ENCODE results near the gene KRTAP10-5.
"Not testable (repeated sequence)": the region's sequence is repeated elsewhere in the genome, so short reads cannot be mapped to it uniquely, and the experiment has no call there.

KRTAP10-5 gene

DNA sequence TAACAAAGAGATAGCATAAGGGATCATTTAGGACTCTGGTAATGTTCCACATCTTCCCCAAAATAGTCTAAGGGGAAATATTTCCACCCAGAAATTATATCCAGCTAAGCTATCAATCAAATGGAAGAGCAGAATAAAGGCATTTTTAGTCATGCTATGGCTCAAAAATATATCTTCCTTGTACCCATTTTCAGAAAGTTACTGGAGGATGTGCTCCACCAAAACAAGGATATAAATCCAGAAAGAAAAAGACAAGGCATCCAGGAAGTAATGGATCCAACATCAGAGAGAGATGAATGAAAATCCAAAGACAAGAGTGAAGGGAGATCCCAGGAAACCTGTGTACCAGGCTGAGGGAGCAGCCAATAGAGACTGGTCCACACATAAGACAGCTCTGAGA, 28.8 kb upstream of the KRTAP10-5 start:
- TF ChIP-seq, protein P1, sequence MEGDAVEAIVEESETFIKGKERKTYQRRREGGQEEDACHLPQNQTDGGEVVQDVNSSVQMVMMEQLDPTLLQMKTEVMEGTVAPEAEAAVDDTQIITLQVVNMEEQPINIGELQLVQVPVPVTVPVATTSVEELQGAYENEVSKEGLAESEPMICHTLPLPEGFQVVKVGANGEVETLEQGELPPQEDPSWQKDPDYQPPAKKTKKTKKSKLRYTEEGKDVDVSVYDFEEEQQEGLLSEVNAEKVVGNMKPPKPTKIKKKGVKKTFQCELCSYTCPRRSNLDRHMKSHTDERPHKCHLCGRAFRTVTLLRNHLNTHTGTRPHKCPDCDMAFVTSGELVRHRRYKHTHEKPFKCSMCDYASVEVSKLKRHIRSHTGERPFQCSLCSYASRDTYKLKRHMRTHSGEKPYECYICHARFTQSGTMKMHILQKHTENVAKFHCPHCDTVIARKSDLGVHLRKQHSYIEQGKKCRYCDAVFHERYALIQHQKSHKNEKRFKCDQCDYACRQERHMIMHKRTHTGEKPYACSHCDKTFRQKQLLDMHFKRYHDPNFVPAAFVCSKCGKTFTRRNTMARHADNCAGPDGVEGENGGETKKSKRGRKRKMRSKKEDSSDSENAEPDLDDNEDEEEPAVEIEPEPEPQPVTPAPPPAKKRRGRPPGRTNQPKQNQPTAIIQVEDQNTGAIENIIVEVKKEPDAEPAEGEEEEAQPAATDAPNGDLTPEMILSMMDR (IDR thresholded peaks at IDR 0.05; ENCODE audit: low read depth, low read length) = no peak
- no peak for DNase-seq (ENCODE audit: low read depth in 2 of 2)

DNA sequence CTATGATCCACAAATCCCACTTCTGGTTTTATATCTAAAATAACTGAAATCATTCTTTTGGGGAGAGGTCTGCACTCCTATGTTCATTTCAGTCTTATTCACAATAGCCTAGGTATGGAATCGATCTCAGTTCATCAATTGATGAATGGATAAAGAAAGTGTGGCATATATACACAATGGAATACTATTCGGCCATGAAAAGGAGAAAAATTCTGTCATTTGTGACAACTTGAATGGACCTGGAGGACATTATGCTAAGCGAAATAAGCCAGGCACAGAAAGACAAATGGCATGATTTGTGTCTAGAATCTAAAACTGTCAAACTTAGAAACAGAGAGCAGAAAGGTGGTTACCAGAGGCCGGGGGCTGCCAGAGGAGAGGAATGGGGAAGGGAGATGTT, 26.1 kb upstream of the KRTAP10-5 start:
- H3K4me3 ChIP-seq (replicated peaks in 1 of 2; ENCODE audit: low read depth in 2 of 2, low read length in 2 of 2) = no peak overlapping the region
- TF ChIP-seq, protein P1 (IDR thresholded peaks at IDR 0.05; ENCODE audit: low read depth, low read length) = no peak
- DNase-seq (ENCODE audit: low read depth in 2 of 2) = no peak

More for the DNA sequence above, 28.8 kb upstream of the KRTAP10-5 start:
- H3K4me3 ChIP-seq (replicated peaks in 1 of 2; ENCODE audit: low read depth in 2 of 2, low read length in 2 of 2) = no peak overlapping the region

DNA sequence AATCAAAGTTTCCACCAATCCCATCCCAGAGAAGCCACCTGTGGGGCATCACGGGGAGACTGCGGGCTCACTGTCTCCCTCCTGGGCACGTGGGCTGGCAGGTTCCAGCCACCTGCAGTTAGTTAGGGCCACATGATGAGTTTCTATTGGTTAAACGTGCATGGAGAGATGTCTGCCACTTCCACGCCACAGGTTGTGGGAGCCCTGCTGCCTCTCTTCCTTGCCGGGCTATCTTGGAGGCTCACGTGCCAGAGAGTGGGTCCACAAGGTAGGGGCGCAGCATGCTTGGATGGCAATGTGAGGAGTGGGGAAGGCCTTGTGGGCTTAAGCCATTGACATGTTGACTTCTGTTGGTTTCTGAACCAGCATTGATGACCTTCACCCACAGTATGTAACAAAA, 23.5 kb upstream of the KRTAP10-5 start:
- TF ChIP-seq, protein P1 (IDR thresholded peaks at IDR 0.05; ENCODE audit: low read depth, low read length) = no peak
- H3K4me3 ChIP-seq (replicated peaks in 1 of 2; ENCODE audit: low read depth in 2 of 2, low read length in 2 of 2) = no peak overlapping the region
- DNase-seq (ENCODE audit: low read depth in 2 of 2) = no peak

DNA sequence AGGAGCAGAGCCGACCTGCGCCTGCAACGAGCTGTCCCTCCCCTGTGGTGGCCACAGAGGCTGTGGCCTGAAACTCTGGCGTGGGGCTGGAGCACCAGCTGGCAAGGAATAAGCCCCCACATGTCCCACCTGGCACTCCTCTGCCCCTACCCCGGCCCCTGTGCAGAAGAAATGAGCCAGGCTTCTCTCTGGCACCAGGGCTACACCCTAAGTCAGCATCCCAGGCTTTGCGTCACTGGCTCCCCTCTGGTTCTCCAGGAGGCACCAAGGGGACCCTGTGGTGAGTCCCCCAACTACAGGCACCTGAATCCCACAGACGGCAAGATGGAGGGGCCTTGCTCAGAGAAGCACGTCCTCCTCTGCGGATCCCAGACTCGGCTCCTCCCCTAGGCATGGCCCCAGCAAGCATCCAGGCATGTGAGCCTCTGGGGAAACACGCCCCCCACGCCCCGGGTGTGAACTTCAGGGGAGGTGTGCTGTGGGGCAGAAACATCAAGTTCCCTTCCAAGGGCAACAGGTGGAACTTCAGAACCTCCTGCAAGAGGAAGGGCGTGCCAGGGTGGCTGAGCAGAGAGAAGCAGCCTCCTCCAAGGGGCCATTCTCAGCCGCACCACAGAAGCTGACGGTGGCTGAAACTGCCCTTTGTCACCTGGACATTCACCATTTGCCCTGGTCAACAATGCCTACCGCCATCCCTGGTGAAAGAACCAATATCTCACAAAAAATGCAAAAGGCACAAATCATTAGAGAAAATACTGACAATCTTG, 22.9 kb upstream of the KRTAP10-5 start:
- TF ChIP-seq, protein P1 (IDR thresholded peaks at IDR 0.05; ENCODE audit: low read depth, low read length) = no peak
- no peak for DNase-seq (ENCODE audit: low read depth in 2 of 2)
- H3K4me3 ChIP-seq (replicated peaks in 1 of 2; ENCODE audit: low read depth in 2 of 2, low read length in 2 of 2) = no peak overlapping the region

DNA sequence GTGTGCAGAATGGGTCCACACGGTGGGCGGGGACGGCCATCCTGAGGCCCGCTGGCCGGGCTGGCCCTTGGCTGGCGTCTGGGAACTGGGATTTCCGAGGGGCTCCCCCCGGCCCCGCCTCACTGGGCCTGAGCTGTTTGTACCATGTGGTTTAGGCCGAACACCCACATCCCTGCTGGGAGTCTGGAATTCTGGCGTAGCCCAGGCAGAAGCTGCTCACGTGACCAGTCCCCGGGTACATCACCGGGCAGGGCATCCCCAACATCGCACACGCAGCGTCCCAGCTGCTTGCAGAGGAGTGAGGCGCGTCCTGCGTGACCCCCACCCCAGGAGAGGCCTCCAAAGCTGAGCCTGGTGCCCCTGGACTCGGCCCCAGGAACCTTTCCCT, 22.1 kb upstream of the KRTAP10-5 start:
- no peak overlapping the region for H3K4me3 ChIP-seq (replicated peaks in 1 of 2; ENCODE audit: low read depth in 2 of 2, low read length in 2 of 2)
- TF ChIP-seq, protein P1 (IDR thresholded peaks at IDR 0.05; ENCODE audit: low read depth, low read length) = no peak
- no peak for DNase-seq (ENCODE audit: low read depth in 2 of 2)

DNA sequence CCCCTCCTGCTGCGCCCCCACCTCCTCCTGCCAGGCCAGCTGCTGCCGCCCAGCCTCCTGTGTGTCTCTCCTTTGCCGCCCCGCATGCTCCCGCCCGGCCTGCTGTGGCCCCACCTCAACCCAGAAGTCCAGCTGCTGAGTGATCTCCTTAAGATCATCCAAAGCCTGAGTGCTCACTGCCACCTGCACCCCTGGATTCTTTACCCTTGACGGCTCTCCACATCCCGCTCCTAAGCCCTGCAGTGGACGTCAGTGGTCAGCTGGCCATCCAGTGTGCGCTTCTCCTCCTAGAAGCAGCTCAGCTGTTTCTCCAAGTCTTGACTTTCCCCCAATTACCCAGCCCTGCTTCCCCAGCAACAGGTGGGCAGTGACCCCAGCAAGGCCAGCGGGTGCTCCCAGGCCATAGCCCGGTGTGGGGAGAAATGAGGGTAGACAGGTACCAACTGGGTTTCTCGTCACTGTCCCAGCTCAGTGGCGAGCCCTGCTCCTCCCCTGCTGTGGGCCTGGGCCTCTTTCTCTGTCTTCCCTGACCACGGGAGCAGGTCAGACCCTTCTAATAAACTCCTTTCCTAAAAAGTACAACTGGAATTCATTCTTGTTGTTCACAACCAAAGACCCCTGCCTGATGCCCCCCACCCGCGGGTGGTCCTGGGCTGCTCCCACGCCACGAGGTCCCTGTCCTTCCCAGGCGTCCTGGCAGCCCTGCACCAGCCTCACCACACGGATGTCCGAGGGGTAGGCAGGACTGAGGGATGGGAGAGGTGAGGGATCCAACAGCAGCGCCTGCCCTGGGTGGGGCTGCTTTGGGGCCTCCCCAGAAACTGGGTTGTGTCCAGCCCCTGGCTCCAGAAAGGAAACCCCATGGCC, 21.4 kb upstream of the KRTAP10-5 start:
- TF ChIP-seq, protein P1 (IDR thresholded peaks at IDR 0.05; ENCODE audit: low read depth, low read length) = no peak
- H3K4me3 ChIP-seq (replicated peaks in 1 of 2; ENCODE audit: low read depth in 2 of 2, low read length in 2 of 2) = no peak overlapping the region
- DNase-seq (ENCODE audit: low read depth in 2 of 2) = no peak

DNA sequence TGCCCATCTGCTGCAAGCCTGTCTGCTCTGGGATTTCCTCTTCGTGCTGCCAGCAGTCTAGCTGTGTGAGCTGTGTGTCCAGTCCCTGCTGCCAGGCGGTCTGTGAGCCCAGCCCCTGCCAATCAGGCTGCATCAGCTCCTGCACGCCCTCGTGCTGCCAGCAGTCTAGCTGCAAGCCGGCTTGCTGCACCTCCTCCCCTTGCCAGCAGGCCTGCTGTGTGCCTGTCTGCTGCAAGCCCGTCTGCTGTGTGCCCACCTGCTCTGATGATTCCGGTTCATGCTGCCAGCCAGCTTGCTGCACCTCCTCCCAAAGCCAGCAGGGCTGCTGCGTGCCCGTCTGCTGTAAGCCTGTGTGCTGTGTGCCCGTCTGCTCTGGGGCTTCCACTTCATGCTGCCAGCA, 20.7 kb upstream of the KRTAP10-5 start:
- H3K4me3 ChIP-seq (replicated peaks in 1 of 2; ENCODE audit: low read depth in 2 of 2, low read length in 2 of 2); DNase-seq (ENCODE audit: low read depth in 2 of 2): not testable (repeated sequence)

DNA sequence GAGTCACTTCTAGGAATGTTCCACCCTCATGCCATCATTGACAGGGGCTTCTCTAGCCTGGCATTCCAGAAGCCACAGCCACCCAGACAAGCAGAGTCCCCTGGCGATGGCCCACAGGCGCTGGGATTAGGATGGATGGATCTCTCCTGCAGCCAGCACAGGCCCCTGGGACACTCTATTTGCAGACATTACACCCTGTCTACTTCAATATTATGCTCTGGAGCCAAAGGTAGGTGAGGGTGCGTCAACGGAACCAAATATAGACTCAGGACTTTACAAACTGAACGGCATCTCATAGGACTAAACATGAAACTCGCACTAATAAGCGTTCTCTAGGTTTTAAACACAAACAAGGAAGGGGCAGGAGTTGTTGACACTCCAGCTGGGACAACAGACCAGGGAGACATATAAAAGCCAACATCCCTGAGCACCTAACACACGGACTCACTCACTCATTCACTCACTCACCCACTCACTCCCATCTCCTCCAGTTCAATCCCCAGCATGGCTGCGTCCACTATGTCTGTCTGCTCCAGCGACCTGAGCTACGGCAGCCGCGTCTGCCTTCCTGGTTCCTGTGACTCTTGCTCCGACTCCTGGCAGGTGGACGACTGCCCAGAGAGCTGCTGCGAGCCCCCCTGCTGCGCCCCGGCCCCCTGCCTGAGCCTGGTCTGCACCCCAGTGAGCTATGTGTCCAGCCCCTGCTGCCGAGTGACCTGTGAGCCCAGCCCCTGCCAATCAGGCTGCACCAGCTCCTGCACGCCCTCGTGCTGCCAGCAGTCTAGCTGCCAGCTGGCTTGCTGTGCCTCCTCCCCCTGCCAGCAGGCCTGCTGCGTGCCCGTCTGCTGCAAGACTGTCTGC, 19.9 kb upstream of the KRTAP10-5 start, which contains the start of gene KRTAP10-7:
TSS of gene KRTAP10-7 (plus strand) at position 480 of the 861 bp plus-strand sequence. CDS start at position 505, 25 bp downstream.
- H3K4me3 ChIP-seq (replicated peaks in 1 of 2; ENCODE audit: low read depth in 2 of 2, low read length in 2 of 2); DNase-seq (ENCODE audit: low read depth in 2 of 2): not testable (repeated sequence)
